GM10266 (cell line): ENCODE measurements around the gene UPF2.

ENCODE experiments used
- DNase-seq: peaks from one replicate; pipeline ENCODE4 v3.0.0; 2012; ENCODE audit errors: extremely low spot score
- CTCF ChIP-seq: IDR thresholded peaks from 2 replicates; pipeline ENCODE4 v1.5.1; 2012; ENCODE audit warnings: mild to moderate bottlenecking, low read depth; ENCODE audit not compliant: control insufficient read depth, insufficient read depth; ENCODE audit errors: missing control alignments

UPF2 gene

GRCh38 chr10:11921800-11922392 lies 120.7 kb downstream of the UPF2 start:
- TF ChIP-seq CTCF = no peak
- no peak for DNase-seq

GRCh38 chr10:11919271-11919670 lies 123.3 kb downstream of the UPF2 start:
- DNase-seq = no peak
- no peak for TF ChIP-seq CTCF

GRCh38 chr10:11918384-11918783 lies 124.2 kb downstream of the UPF2 start:
- DNase-seq = no peak
- no peak for TF ChIP-seq CTCF

- DNase-seq = no peak
- TF ChIP-seq CTCF = no peak
Measured at GRCh38 chr10:11913079-11913641, 129.4 kb downstream of the UPF2 start.

- no peak for TF ChIP-seq CTCF
- no peak for DNase-seq
Measured at GRCh38 chr10:11910102-11910501, 132.5 kb downstream of the UPF2 start.

GRCh38 chr10:11909618-11910017 lies 133.0 kb downstream of the UPF2 start:
- no peak for TF ChIP-seq CTCF
- no peak for DNase-seq

GRCh38 chr10:11908991-11909390 lies 133.6 kb downstream of the UPF2 start:
- no peak for DNase-seq
- TF ChIP-seq CTCF = no peak
